G401 (cell line): ENCODE measurements around the gene STAB2. TPM values are rescaled to one million over a fixed set of nuclear protein-coding genes. Genes with fewer than 3 reads are reported as not detected.

Experiments used
- DNase-seq: peaks from one replicate; pipeline ENCODE4 v3.0.0-alpha.2; 2015; ENCODE audit warnings: low spot score
- in situ Hi-C: cut with HindIII; loops from 2 replicates; pipeline ENCODE4 v1.10.0; 2016; ENCODE audit warnings: low sequenced_read_pairs, mixed read lengths
- total RNA-seq: library from RNA; depleted of rRNA; stranded (reverse); fragments of >200 nt; shearing (Covaris generic); gene quantifications from 2 replicates; pipeline ENCODE4 v1.2.3, GENCODE V29; 2014; rRNA removed

Gene STAB2
- total RNA-seq, 1 experiment from 2014 or later, result not detected

DNA sequence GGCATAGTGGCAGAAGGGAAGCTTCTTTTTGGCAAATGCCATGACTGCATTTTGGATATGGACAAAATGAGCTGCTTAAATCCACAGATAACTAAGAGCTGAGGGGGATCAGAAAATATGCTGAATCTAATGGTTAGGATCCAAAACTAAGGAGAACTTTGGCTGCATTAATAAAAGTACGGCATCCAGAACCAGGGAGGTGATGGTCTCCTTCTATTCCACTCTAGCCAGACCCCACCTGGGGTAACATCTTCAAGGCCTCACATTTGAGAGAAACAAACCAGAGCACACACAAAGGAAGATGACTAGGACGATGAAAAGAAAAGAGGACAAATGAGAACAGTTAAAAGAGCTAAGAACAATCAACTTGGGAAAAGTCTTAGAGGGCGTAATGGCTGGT is 226.4 kb downstream of the STAB2 start:
- DNase-seq, result no peak
- in situ Hi-C loops, result no loop called here

- DNase-seq, result no peak
- in situ Hi-C loops, result no loop called here
Observed at GRCh38 chr12:103813949-103814348, 226.9 kb downstream of the STAB2 start.

GRCh38 chr12:103814436-103814835 is 227.4 kb downstream of the STAB2 start:
- DNase-seq, result no peak
- in situ Hi-C loops, result no loop called here

Other genes with a start within 250 kb of the STAB2 start
- gene C12orf42, start 91.3 kb upstream of the STAB2 start, total RNA-seq, result not detected in 2 replicates